Chondrocyte (in vitro differentiated cells): ENCODE data around the gene SF3B2. TPM values are rescaled to one million over a fixed set of nuclear protein-coding genes. Genes with fewer than 3 reads are reported as not detected.
A peak's percentile ranks its signal among the peaks of the same experiment; 100 is the strongest.
"Not testable (repeated sequence)": the region's sequence is repeated elsewhere in the genome, so short reads cannot be mapped to it uniquely, and the experiment has no call there.

Experiments
- DNase-seq: peaks from one replicate; pipeline ENCODE4 v3.0.0; 2021; ENCODE audit warnings: mixed read lengths, low spot score
- H3K27ac Mint-ChIP-seq: one replicate; pipeline ENCODE4 v1.8.0; 2021; ENCODE audit warnings: mild to moderate bottlenecking, moderate library complexity, mixed read lengths; ENCODE audit not compliant: unreplicated experiment
- H3K27me3 Mint-ChIP-seq: 2 replicates; pipeline ENCODE4 v1.8.0; 2021; ENCODE audit warnings: low read depth, mixed read lengths
- H3K36me3 Mint-ChIP-seq: 2 replicates; pipeline ENCODE4 v1.8.0; 2021; ENCODE audit warnings: low read depth, mixed read lengths
- H3K4me1 Mint-ChIP-seq: 2 replicates; pipeline ENCODE4 v1.8.0; 2021; ENCODE audit warnings: low read depth, mild to moderate bottlenecking, mixed read lengths
- H3K4me3 Mint-ChIP-seq: one replicate; pipeline ENCODE4 v1.8.0; 2021; ENCODE audit warnings: mild to moderate bottlenecking, moderate library complexity, mixed read lengths; ENCODE audit not compliant: unreplicated experiment
- H3K9me3 Mint-ChIP-seq: 2 replicates; pipeline ENCODE4 v1.8.0; 2021; ENCODE audit warnings: low read depth, mixed read lengths
- total RNA-seq: library from RNA; stranded (reverse); gene quantifications from 3 replicates; pipeline ENCODE4 v1.2.1, GENCODE V29; 2021
- TF ChIP-seq, protein P1 (sequence below): fragments of 200-600 bp; sonication (generic); IDR thresholded peaks from 2 replicates; pipeline ENCODE4 v1.5.0; 2021; ENCODE audit warnings: antibody characterized with exemption, mild to moderate bottlenecking, moderate library complexity

Gene SF3B2
- total RNA-seq, 1 donor from 2014 or later, result 142 TPM

DNA sequence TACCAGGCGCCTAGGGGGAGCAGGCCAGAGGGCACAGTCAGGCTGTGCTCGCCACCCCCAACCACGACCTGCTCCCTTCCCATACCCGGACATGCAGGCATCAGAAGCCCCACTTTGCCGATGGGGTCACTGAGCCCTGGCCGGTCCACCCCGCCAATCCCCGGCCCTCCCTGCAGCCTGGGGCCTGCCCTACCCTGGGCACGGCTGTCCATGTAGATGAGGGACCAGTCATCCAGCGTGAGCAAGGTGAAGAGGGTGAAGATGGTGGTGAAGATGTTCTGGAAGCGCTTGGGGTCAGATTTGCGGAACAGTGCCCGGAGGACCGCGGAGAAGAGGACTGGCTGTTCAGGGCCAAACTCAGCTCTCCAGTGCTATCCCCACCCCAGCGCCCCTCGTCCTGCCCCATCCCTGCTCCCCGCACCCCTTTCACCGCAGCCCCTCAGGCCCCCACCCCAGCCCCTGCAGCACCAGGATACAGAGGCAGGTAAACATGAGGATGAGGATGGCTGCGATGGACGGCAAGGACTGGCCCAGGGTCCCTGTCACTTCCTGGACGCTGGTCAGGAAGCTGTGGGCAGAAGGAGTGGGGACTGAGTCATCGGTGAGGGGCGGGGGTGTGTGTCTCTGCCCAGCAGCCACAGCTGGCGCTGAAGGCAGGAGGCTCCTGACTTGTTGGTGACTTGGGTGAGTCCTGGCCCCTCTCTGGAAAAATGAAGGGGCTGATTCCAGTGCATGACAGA is 31.4 kb upstream of the SF3B2 start:
- H3K9me3 Mint-ChIP-seq, result no peaks in the 10 kb centered on the region
- H3K4me3 Mint-ChIP-seq, result no peak overlapping the region
- no peaks in the 10 kb centered on the region for H3K36me3 Mint-ChIP-seq
- peak overlapping the region; percentile 51 for H3K27ac Mint-ChIP-seq
- peaks cover 37% of the 10 kb centered on the region for H3K4me1 Mint-ChIP-seq
- TF ChIP-seq, protein P1, sequence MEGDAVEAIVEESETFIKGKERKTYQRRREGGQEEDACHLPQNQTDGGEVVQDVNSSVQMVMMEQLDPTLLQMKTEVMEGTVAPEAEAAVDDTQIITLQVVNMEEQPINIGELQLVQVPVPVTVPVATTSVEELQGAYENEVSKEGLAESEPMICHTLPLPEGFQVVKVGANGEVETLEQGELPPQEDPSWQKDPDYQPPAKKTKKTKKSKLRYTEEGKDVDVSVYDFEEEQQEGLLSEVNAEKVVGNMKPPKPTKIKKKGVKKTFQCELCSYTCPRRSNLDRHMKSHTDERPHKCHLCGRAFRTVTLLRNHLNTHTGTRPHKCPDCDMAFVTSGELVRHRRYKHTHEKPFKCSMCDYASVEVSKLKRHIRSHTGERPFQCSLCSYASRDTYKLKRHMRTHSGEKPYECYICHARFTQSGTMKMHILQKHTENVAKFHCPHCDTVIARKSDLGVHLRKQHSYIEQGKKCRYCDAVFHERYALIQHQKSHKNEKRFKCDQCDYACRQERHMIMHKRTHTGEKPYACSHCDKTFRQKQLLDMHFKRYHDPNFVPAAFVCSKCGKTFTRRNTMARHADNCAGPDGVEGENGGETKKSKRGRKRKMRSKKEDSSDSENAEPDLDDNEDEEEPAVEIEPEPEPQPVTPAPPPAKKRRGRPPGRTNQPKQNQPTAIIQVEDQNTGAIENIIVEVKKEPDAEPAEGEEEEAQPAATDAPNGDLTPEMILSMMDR, result no peak
- H3K27me3 Mint-ChIP-seq, result peaks cover 3% of the 10 kb centered on the region
- DNase-seq, result no peak

DNA sequence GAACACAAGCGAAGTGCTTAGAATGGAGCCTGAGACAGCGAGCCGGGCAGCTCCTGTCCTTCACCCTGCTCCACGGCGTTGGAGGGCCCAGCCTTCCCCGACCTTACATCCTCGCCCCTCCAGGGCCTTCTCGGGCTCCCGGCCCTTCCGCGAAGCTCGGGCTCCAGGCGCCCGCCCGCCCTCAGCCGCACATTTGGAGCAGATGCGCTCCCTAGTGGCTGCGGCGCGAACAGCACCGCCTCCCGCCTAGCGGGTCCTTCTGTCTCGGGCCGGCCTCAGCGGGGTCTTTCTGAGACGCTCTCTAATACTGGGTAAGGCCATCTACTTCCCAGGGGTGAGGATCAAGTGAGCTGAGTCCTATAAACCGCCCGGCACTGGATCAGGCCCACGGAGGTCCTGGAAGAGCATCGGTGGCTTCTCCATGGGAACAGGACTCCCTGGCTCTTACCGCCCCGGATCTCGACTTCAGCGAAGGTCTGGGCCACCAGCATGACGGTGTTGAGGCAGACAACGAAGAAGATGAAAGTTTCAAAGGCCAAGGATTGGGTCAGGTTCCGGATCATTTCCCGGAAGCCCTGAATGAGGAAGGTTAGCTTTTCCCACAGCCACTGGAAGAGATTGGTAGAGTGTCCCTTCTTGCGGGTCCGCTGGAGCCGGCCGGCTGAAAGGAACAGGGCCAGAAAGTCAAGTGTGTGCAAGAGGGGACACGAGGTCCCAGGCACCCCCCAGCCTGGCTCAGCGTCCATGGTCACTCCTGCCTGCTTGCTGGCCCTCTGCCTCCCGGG is 29.6 kb upstream of the SF3B2 start:
- Mint-ChIP-seq H3K4me1 (peaks cover 26% of the 10 kb centered on the region), H3K27ac (no peak overlapping the region), H3K4me3 (peak overlapping the region; percentile 46), H3K27me3 (peaks cover 3% of the 10 kb centered on the region), H3K9me3 (no peaks in the 10 kb centered on the region), H3K36me3 (no peaks in the 10 kb centered on the region)
- no peak for DNase-seq
- TF ChIP-seq, protein P1, result peak; percentile 94

GRCh38 chr11:66023186-66023440 is 29.1 kb upstream of the SF3B2 start:
- not testable (repeated sequence) for H3K9me3 Mint-ChIP-seq, H3K27ac Mint-ChIP-seq, H3K27me3 Mint-ChIP-seq, H3K36me3 Mint-ChIP-seq, DNase-seq, H3K4me3 Mint-ChIP-seq
- H3K4me1 Mint-ChIP-seq, result peaks cover 26% of the 10 kb centered on the region

GRCh38 chr11:66026017-66026529 is 26.1 kb upstream of the SF3B2 start, which contains the start of gene CATSPER1:
TSS of gene CATSPER1 (minus strand) at chr11:66026479. CDS start at chr11:66026379, 100 bp downstream.
- no peaks in the 10 kb centered on the region for H3K36me3 Mint-ChIP-seq
- H3K27me3 Mint-ChIP-seq, result peaks cover 3% of the 10 kb centered on the region
- H3K4me3 Mint-ChIP-seq, result no peak within 1 kb of the TSS
- TF ChIP-seq, protein P1, result no peak
- no peaks in the 10 kb centered on the region for H3K9me3 Mint-ChIP-seq
- H3K27ac Mint-ChIP-seq, result no peak within 1 kb of the TSS
- H3K4me1 Mint-ChIP-seq, result peaks cover 16% of the 10 kb centered on the region
- no peak for DNase-seq

- Mint-ChIP-seq H3K4me3 (no peak overlapping the region), H3K27ac (no peak overlapping the region), H3K36me3 (peaks cover 3% of the 10 kb centered on the region), H3K4me1 (no peaks in the 10 kb centered on the region), H3K27me3 (peaks cover 5% of the 10 kb centered on the region), H3K9me3 (peaks cover 4% of the 10 kb centered on the region)
- TF ChIP-seq, protein P1, result no peak
- no peak for DNase-seq
These were observed 19.0 kb upstream of the SF3B2 start for GRCh38 chr11:66032957-66033735.
